Ishikawa (cell line): ENCODE results near the gene CCDC106.

Experiments
- CEBPB ChIP-seq: IDR thresholded peaks from 2 replicates; pipeline ENCODE4 v1.6.1; 2012
- CREB1 ChIP-seq: IDR thresholded peaks from 2 replicates; pipeline ENCODE4 v1.6.1; 2012; ENCODE audit warnings: low read depth
- EGR1 ChIP-seq: IDR thresholded peaks from 2 replicates; pipeline ENCODE4 v1.6.1; 2012
- EP300 ChIP-seq: IDR thresholded peaks from 2 replicates; pipeline ENCODE4 v1.6.1; 2012; ENCODE audit warnings: borderline replicate concordance
- FOXM1 ChIP-seq: IDR thresholded peaks from 2 replicates; pipeline ENCODE4 v1.6.1; 2012; ENCODE audit warnings: low read depth, borderline replicate concordance
- NFIC ChIP-seq: IDR thresholded peaks from 2 replicates; pipeline ENCODE4 v1.6.1; 2012
- RAD21 ChIP-seq: IDR thresholded peaks from 2 replicates; pipeline ENCODE4 v1.6.1; 2012; ENCODE audit warnings: low read depth
- REST ChIP-seq: IDR thresholded peaks from 2 replicates; pipeline ENCODE4 v1.6.1; 2012; ENCODE audit warnings: low read depth, mild to moderate bottlenecking
- TAF1 ChIP-seq: IDR thresholded peaks from 2 replicates; pipeline ENCODE4 v1.6.1; 2012; ENCODE audit warnings: low read depth, mild to moderate bottlenecking
- TCF12 ChIP-seq: IDR thresholded peaks from 2 replicates; pipeline ENCODE4 v1.6.1; 2012; ENCODE audit warnings: low read depth
- TEAD4 ChIP-seq: IDR thresholded peaks from 2 replicates; pipeline ENCODE4 v1.6.1; 2012
- USF1 ChIP-seq: IDR thresholded peaks from 2 replicates; pipeline ENCODE4 v1.6.1; 2012
- YY1 ChIP-seq: IDR thresholded peaks from 2 replicates; pipeline ENCODE4 v1.6.1; 2012; ENCODE audit warnings: low read depth
- ZBTB7A ChIP-seq: IDR thresholded peaks from 2 replicates; pipeline ENCODE4 v1.6.1; 2012; ENCODE audit warnings: low read depth
- TF ChIP-seq, protein P1 (sequence below): IDR thresholded peaks from 2 replicates; pipeline ENCODE4 v1.6.1; 2012

The CCDC106 gene

GRCh38 chr19:55690769-55691545, 42.9 kb downstream of the CCDC106 start:
- TF ChIP-seq TAF1 (no peak), EP300 (no peak), RAD21 (no peak)

- TF ChIP-seq TEAD4 (no peak), TCF12 (no peak), REST (no peak), CEBPB (no peak), FOXM1 (no peak), EP300 (no peak), NFIC (no peak), TAF1 (no peak), CREB1 (no peak), USF1 (no peak)
- TF ChIP-seq, protein P1, sequence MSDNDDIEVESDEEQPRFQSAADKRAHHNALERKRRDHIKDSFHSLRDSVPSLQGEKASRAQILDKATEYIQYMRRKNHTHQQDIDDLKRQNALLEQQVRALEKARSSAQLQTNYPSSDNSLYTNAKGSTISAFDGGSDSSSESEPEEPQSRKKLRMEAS: no peak
Observed at GRCh38 chr19:55691561-55692481, 43.8 kb downstream of the CCDC106 start.

DNA sequence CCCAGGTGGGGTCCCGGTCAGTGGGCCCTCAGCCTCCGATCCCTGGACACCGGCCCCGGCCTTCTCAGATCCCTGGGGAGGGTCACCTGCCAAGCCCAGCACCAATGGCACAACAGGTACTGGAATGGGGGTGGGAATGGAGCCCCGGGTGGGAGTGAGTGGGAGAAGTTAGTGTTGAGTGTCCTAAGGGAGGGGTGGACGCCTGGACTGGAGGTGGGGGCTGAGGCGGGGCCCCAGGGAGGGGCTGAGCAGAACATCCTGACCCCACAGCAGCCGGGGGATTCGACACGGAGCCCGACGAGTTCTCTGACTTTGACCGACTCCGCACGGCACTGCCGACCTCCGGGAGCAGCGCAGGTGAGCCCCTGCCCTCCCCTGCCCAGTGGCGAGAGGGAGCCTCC, 44.7 kb downstream of the CCDC106 start:
- TF ChIP-seq CEBPB (no peak), EP300 (no peak), TEAD4 (no peak), TAF1 (no peak), CREB1 (no peak), NFIC (no peak), EGR1 (no peak), USF1 (no peak), YY1 (no peak), REST (no peak), RAD21 (no peak), ZBTB7A (no peak), TCF12 (no peak)
- TF ChIP-seq, protein P1: no peak

GRCh38 chr19:55693336-55693974, 45.4 kb downstream of the CCDC106 start:
- TF ChIP-seq CREB1 (no peak), FOXM1 (no peak)

GRCh38 chr19:55694241-55694655, 46.2 kb downstream of the CCDC106 start:
- no peak for TF ChIP-seq REST
- no peak for TF ChIP-seq FOXM1
- no peak for TF ChIP-seq EGR1
- TF ChIP-seq, protein P1: no peak
